Lower lobe of right lung (tissue), 2 donors: ENCODE data around the gene TK2. TPM values are rescaled to one million over a fixed set of nuclear protein-coding genes. Genes with fewer than 3 reads are reported as not detected.

Experiments
- ATAC-seq, 2 donors: fragments of 200-7000 bp; cut with Tn5 transposase; one replicate each; pipeline ENCODE4 v1.9.1; 2020 to 2022; ENCODE audit warnings: mild to moderate bottlenecking in 2 of 2, moderate library complexity in 2 of 2
- DNase-seq: peaks from one replicate; pipeline ENCODE4 v3.0.0-alpha.2; 2020
- H3K27ac ChIP-seq: fragments of 200-600 bp; one replicate; pipeline ENCODE4 v1.8.0; 2022
- H3K27me3 ChIP-seq: fragments of 200-600 bp; one replicate; pipeline ENCODE4 v1.8.0; 2022; ENCODE audit warnings: low read depth
- H3K36me3 ChIP-seq: fragments of 200-600 bp; one replicate; pipeline ENCODE4 v1.8.0; 2022; ENCODE audit warnings: mild to moderate bottlenecking
- H3K4me1 ChIP-seq: fragments of 200-600 bp; one replicate; pipeline ENCODE4 v1.8.0; 2022
- H3K4me3 ChIP-seq: fragments of 200-600 bp; one replicate; pipeline ENCODE4 v1.8.0; 2022; ENCODE audit warnings: mild to moderate bottlenecking
- H3K9me3 ChIP-seq: fragments of 200-600 bp; one replicate; pipeline ENCODE4 v1.8.0; 2022
- CTCF ChIP-seq: fragments of 200-600 bp; IDR thresholded peaks from one replicate; pipeline ENCODE4 v1.8.0; 2022; ENCODE audit warnings: antibody characterized with exemption, mild to moderate bottlenecking
- intact Hi-C: fragments of 100-400 bp; cut with DNase I; formaldehyde crosslinking; loops from one replicate; pipeline ENCODE4 v1.11.0; 2022
- total RNA-seq: library from RNA; stranded (reverse); fragmentation: NEBNext Ultra II Directional; extraction: Animal tissue kit (Norgen Biotek cat#: 25700); gene quantifications from one replicate; pipeline ENCODE4 v1.2.1, GENCODE V29; 2021
- donor health status: DM: no; HTN: yes; CAD: no; lungs with severe emphysema.

The TK2 gene
- total RNA-seq, 1 donor from 2014 or later, result 36.2 TPM

- peak overlapping the region; percentile 87 for H3K4me3 ChIP-seq
- intact Hi-C loops, result no loop called here
- peak; percentile 24 for TF ChIP-seq CTCF
- H3K36me3 ChIP-seq, result no peaks in the 10 kb centered on the region
- ATAC-seq (peak; percentile 21 to 31), DNase-seq (peak; percentile 60)
- H3K27me3 ChIP-seq, result no peaks in the 10 kb centered on the region
- no peaks in the 10 kb centered on the region for H3K9me3 ChIP-seq
- peaks cover 71% of the 10 kb centered on the region for H3K4me1 ChIP-seq
- peak overlapping the region; percentile 92 for H3K27ac ChIP-seq
These were observed 1.4 kb upstream of the TK2 start for GRCh38 chr16:66551348-66551759.

GRCh38 chr16:66548868-66549267 is 1.1 kb downstream of the TK2 start:
- peaks cover 51% of the 10 kb centered on the region for H3K4me1 ChIP-seq
- ATAC-seq, result no peak
- TF ChIP-seq CTCF, result no peak

GRCh38 chr16:66548068-66548467 is 1.9 kb downstream of the TK2 start:
- Histone ChIP-seq H3K9me3 (no peaks in the 10 kb centered on the region), H3K27ac (peak overlapping the region; percentile 96), H3K27me3 (no peaks in the 10 kb centered on the region), H3K4me3 (no peak overlapping the region), H3K36me3 (peaks cover 13% of the 10 kb centered on the region), H3K4me1 (peaks cover 43% of the 10 kb centered on the region)
- no peak for TF ChIP-seq CTCF
- ATAC-seq, result no peak
- intact Hi-C loops, result no loop called here
- no peak for DNase-seq

More at GRCh38 chr16:66548868-66549267, 1.1 kb downstream of the TK2 start:
- no peaks in the 10 kb centered on the region for H3K27me3 ChIP-seq
- peak overlapping the region; percentile 96 for H3K27ac ChIP-seq
- no peaks in the 10 kb centered on the region for H3K9me3 ChIP-seq
- H3K36me3 ChIP-seq, result peaks cover 13% of the 10 kb centered on the region
- peak overlapping the region; percentile 68 for H3K4me3 ChIP-seq
- intact Hi-C loops, result no loop called here
- no peak for DNase-seq

GRCh38 chr16:66547101-66547989 is 2.6 kb downstream of the TK2 start:
- Histone ChIP-seq H3K9me3 (no peaks in the 10 kb centered on the region), H3K36me3 (peaks cover 14% of the 10 kb centered on the region), H3K4me1 (peaks cover 38% of the 10 kb centered on the region), H3K27ac (peak overlapping the region; percentile 96), H3K27me3 (no peaks in the 10 kb centered on the region), H3K4me3 (no peak overlapping the region)
- no peak for TF ChIP-seq CTCF
- DNase-seq, result no peak
- no peak for ATAC-seq
- intact Hi-C loops, result no loop called here

GRCh38 chr16:66544016-66544757 is 5.7 kb downstream of the TK2 start:
- H3K4me3 ChIP-seq, result no peak overlapping the region
- no peaks in the 10 kb centered on the region for H3K27me3 ChIP-seq
- H3K4me1 ChIP-seq, result peaks cover 26% of the 10 kb centered on the region
- intact Hi-C loops, result no loop called here
- H3K9me3 ChIP-seq, result no peaks in the 10 kb centered on the region
- ATAC-seq (no peak), DNase-seq (no peak)
- no peak for TF ChIP-seq CTCF
- peaks cover 36% of the 10 kb centered on the region for H3K36me3 ChIP-seq
- H3K27ac ChIP-seq, result no peak overlapping the region
